Right lobe of liver (tissue), 4 donors: ENCODE data around the gene POLR2E.

Experiments used
- CTCF ChIP-seq, 4 donors: fragments of 200-600 bp in 3 of 4; fragments of 450-650 bp in 1 of 4; IDR thresholded peaks; one replicate each; pipeline versions ENCODE4 v1.5.1 to v1.8.0; 2016 to 2022; ENCODE audit warnings: antibody characterized with exemption in 4 of 4, mild to moderate bottlenecking in 2 of 4
- POLR2A ChIP-seq: fragments of 450-650 bp; IDR thresholded peaks from one replicate; pipeline ENCODE4 v1.6.1; 2017; ENCODE audit warnings: antibody characterized with exemption, mild to moderate bottlenecking
- donor health status: DM: no; HTN: no; CAD: no.
- donor health status: DM: no; HTN: no; CAD: no.
- donor health status: DM: no; HTN: yes; CAD: no.

GRCh38 chr19:1121395-1121794 is 26.2 kb upstream of the POLR2E start:
- no peak for TF ChIP-seq CTCF (IDR thresholded peaks at IDR 0.05)
- no peak for TF ChIP-seq POLR2A
